ENCODE results near the gene EPHB1.
"Not testable (repeated sequence)": the region's sequence is repeated elsewhere in the genome, so short reads cannot be mapped to it uniquely, and the experiment has no call there.

EPHB1 gene

DNA sequence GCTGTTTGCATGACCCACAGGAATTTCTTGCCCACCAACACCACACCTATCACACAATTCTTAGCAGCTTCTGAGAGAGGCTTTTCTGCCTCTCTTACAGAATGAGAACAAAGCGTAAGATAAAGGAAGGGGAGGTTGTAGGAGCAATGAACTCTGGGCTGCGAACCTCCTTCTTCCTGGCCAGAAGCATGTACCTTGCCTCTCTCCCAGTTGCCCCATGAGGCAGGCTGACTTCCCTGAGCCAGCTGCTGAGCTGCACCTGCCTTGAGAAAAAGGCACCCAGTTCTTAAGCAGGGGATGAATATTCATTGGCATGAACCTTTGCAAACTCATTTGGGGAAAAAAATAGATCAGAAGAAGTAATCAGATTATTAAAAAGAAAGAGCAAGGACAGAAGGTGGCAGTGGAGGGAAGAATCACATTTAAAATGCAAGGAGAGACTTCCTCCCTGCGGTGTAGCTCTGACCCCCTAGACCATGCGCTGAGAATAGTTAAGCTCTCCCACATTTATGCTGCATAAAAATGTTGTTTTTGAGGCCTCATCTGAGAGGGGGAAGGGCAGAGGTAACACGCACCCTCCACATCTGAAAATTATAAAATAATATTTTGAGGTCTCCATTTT is 304.8 kb downstream of the EPHB1 start:
- TF ChIP-seq, protein P1, sequence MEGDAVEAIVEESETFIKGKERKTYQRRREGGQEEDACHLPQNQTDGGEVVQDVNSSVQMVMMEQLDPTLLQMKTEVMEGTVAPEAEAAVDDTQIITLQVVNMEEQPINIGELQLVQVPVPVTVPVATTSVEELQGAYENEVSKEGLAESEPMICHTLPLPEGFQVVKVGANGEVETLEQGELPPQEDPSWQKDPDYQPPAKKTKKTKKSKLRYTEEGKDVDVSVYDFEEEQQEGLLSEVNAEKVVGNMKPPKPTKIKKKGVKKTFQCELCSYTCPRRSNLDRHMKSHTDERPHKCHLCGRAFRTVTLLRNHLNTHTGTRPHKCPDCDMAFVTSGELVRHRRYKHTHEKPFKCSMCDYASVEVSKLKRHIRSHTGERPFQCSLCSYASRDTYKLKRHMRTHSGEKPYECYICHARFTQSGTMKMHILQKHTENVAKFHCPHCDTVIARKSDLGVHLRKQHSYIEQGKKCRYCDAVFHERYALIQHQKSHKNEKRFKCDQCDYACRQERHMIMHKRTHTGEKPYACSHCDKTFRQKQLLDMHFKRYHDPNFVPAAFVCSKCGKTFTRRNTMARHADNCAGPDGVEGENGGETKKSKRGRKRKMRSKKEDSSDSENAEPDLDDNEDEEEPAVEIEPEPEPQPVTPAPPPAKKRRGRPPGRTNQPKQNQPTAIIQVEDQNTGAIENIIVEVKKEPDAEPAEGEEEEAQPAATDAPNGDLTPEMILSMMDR (IDR thresholded peaks at IDR 0.05; ENCODE audit: low read depth, low read length, missing control alignments), result no peak
- no peak for DNase-seq (ENCODE audit: low read depth)
- in situ Hi-C loops (cut with HindIII; ENCODE audit: low sequenced_read_pairs), result no loop called here
- no peak overlapping the region for H3K4me3 ChIP-seq (ENCODE audit: low read depth, low read length)

DNA sequence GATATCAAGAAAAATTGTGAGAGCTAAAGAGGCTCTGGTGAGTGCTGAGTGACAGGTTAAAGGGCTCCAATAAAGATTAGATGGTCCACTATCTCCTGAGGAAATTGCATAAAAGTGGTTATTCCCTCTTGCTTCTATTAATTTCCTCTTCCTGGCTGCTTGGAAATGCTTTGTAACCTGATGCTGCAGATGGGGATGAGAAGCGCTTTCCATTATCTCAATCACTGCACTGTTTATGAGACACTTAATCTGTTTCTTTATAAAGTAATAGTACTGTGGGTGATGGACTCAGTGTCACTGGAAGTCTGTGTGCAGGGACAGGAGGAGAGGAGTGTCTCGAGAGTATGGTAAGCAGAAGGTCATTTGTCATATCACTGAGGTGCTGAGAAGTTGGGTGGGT is 305.3 kb downstream of the EPHB1 start:
- no peak overlapping the region for H3K4me3 ChIP-seq (ENCODE audit: low read depth, low read length)
- no peak for DNase-seq (ENCODE audit: low read depth)
- in situ Hi-C loops (cut with HindIII; ENCODE audit: low sequenced_read_pairs), result no loop called here
- TF ChIP-seq, protein P1 (IDR thresholded peaks at IDR 0.05; ENCODE audit: low read depth, low read length, missing control alignments), result no peak

DNA sequence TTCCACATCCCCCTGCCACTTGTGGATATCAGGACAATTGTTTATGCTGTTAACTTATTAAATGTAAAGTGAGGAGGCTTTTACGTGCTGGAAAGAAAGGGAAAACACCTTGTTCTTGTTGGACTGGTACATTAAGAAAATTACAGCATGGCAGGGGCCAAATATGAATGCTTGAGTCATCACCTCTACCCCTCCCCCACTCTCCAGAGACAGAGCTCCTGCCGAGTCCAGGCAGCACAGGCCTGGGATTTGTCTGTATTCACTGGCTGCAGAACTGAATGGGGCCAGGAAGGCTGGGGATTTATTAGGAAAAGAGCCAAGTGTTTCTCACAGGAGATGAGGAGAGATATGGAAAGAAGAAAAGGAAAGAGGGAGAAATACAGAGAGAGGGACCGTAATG is 308.9 kb downstream of the EPHB1 start:
- H3K4me3 ChIP-seq (ENCODE audit: low read depth, low read length), result no peak overlapping the region
- TF ChIP-seq, protein P1 (IDR thresholded peaks at IDR 0.05; ENCODE audit: low read depth, low read length, missing control alignments), result no peak
- no peak for DNase-seq (ENCODE audit: low read depth)
- in situ Hi-C loops (cut with HindIII; ENCODE audit: low sequenced_read_pairs), result no loop called here

DNA sequence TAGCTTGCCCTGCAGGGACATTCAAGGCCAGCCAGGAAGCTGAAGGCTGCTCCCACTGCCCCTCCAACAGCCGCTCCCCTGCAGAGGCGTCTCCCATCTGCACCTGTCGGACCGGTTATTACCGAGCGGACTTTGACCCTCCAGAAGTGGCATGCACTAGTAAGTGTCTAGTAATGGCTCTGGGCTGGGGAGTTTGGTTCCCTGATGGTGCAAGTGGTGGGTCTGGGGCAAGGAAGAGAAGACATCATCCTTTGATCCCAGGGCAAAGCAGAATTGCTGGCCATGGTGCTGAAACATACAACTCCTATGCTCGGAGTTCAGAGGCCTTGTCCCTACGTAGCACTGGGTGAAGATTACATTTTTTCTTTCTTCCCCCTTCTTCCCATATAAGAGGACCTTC is 311.4 kb downstream of the EPHB1 start:
- TF ChIP-seq, protein P1 (IDR thresholded peaks at IDR 0.05; ENCODE audit: low read depth, low read length, missing control alignments), result no peak
- no peak overlapping the region for H3K4me3 ChIP-seq (ENCODE audit: low read depth, low read length)
- DNase-seq (ENCODE audit: low read depth), result no peak
- in situ Hi-C loops (cut with HindIII; ENCODE audit: low sequenced_read_pairs), result no loop called here

DNA sequence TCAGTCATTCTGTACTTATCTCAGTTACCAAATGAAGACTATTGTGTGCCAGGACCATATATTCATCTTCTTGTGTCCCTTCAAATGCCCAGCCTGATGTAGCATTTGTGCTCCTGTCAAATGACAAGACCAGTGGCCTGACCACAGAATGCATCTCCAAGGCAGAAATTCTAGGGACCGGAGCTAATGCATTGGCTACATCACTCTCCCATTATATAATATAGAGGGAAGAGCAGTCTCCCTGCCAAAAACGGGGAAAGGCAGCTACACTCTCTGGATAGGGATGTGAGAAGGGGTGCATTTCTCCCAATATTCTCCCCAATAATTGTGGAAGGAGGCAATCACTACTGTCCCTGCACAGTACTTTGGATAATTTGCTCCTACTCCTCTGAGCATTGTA is 312.0 kb downstream of the EPHB1 start:
- no peak for DNase-seq (ENCODE audit: low read depth)
- no peak overlapping the region for H3K4me3 ChIP-seq (ENCODE audit: low read depth, low read length)
- in situ Hi-C loops (cut with HindIII; ENCODE audit: low sequenced_read_pairs), result no loop called here
- TF ChIP-seq, protein P1 (IDR thresholded peaks at IDR 0.05; ENCODE audit: low read depth, low read length, missing control alignments), result no peak

DNA sequence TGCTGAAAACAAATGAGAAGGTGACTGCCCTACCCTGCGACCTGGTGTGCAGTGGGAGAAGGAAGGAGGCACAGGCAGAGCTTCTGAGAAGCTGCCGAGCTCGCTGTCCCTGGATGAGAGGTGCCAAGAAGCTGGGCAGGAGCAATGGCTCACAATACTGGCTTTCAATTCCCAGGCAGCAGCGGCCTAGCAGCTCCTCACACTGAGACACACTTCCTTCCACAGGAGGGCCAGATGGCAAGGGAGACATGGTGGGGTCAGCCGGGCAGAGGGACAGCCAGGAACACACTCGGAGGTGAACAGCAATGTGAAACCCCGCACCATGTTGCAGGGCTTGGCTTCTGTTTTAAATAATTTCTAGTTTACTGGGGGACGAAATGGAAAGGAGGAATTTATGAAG is 314.6 kb downstream of the EPHB1 start:
- in situ Hi-C loops (cut with HindIII; ENCODE audit: low sequenced_read_pairs), result no loop called here
- TF ChIP-seq, protein P1 (IDR thresholded peaks at IDR 0.05; ENCODE audit: low read depth, low read length, missing control alignments), result no peak
- no peak overlapping the region for H3K4me3 ChIP-seq (ENCODE audit: low read depth, low read length)
- no peak for DNase-seq (ENCODE audit: low read depth)

DNA sequence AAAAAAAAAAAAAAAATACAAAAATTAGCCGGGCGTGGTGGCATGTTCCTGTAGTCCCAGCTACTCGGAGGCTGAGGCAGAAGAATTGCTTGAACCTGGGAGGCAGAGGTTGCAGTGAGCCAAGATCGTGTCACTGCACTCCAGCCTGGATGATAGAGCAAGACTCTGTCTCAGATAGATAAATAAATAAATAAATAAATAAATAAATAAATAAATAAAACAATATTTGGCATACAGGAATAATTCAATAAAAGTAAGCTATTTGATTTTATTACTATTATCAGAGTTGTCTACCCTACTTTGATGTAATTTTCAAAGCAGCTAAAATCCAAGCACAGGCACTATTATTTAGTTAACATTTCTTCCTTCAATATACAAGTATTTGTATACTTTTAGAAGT is 319.5 kb downstream of the EPHB1 start:
- in situ Hi-C loops (cut with HindIII; ENCODE audit: low sequenced_read_pairs); H3K4me3 ChIP-seq (ENCODE audit: low read depth, low read length); DNase-seq (ENCODE audit: low read depth): not testable (repeated sequence)
